ENCODE results near the gene ZNF469.

DNA sequence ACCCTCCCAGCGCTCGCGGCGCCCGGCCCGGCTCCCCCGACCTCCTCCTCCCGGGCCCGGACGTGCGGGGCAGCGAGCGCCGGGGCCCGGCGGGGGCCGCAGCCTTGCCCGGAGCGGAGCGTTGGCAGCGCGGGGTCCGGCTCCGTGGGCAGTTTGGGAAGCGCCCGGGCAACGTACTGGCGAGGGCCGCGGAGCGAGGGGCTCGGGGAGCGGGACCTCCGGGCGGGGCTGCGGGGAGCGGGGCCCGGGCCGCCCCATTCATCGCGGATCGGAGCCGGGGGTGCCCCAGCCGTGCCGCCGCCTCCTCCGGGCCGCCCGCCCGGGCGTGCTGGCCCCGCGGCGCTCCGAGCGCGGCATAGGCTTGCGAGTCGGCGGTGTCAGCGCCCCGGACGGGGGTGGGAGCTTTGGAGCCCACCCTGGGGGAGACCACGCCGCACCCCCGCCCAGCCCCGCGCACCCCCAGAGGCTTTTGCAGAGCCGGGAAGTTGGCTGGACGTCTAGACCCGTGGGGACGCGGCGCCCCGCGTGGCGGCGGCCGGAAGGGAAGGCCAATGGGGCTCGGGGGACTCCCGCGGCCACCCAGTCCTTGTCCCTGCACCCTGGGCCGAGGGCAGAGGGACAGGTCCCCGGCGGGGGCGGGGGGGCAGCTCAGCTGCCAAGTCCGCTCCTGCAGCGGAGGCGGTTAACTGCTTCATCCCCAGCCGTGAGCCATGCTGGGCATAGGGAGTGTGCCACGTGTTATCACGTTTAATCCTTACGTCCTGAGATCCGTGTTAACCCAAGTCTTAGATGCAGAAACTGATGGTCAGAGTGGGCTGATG lies 852 bp downstream of the ZNF469 start:
- TF ChIP-seq, protein P1, sequence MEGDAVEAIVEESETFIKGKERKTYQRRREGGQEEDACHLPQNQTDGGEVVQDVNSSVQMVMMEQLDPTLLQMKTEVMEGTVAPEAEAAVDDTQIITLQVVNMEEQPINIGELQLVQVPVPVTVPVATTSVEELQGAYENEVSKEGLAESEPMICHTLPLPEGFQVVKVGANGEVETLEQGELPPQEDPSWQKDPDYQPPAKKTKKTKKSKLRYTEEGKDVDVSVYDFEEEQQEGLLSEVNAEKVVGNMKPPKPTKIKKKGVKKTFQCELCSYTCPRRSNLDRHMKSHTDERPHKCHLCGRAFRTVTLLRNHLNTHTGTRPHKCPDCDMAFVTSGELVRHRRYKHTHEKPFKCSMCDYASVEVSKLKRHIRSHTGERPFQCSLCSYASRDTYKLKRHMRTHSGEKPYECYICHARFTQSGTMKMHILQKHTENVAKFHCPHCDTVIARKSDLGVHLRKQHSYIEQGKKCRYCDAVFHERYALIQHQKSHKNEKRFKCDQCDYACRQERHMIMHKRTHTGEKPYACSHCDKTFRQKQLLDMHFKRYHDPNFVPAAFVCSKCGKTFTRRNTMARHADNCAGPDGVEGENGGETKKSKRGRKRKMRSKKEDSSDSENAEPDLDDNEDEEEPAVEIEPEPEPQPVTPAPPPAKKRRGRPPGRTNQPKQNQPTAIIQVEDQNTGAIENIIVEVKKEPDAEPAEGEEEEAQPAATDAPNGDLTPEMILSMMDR (IDR thresholded peaks at IDR 0.05; ENCODE audit: poor library complexity, severe bottlenecking) = peak; percentile 57
- TF ChIP-seq EP300 (conservative IDR thresholded peaks at IDR 0.05; ENCODE audit: poor library complexity, severe bottlenecking) (no peak), TAF1 (IDR thresholded peaks at IDR 0.05; ENCODE audit: low read depth) (no peak), POLR2AphosphoS5 (IDR thresholded peaks at IDR 0.05) (no peak), EZH2 (IDR thresholded peaks at IDR 0.05; ENCODE audit: borderline replicate concordance, insufficient read depth, low read length, poor library complexity, severe bottlenecking) (peak; percentile 36)
- TF ChIP-seq, protein P2, sequence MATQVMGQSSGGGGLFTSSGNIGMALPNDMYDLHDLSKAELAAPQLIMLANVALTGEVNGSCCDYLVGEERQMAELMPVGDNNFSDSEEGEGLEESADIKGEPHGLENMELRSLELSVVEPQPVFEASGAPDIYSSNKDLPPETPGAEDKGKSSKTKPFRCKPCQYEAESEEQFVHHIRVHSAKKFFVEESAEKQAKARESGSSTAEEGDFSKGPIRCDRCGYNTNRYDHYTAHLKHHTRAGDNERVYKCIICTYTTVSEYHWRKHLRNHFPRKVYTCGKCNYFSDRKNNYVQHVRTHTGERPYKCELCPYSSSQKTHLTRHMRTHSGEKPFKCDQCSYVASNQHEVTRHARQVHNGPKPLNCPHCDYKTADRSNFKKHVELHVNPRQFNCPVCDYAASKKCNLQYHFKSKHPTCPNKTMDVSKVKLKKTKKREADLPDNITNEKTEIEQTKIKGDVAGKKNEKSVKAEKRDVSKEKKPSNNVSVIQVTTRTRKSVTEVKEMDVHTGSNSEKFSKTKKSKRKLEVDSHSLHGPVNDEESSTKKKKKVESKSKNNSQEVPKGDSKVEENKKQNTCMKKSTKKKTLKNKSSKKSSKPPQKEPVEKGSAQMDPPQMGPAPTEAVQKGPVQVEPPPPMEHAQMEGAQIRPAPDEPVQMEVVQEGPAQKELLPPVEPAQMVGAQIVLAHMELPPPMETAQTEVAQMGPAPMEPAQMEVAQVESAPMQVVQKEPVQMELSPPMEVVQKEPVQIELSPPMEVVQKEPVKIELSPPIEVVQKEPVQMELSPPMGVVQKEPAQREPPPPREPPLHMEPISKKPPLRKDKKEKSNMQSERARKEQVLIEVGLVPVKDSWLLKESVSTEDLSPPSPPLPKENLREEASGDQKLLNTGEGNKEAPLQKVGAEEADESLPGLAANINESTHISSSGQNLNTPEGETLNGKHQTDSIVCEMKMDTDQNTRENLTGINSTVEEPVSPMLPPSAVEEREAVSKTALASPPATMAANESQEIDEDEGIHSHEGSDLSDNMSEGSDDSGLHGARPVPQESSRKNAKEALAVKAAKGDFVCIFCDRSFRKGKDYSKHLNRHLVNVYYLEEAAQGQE (IDR thresholded peaks at IDR 0.05; ENCODE audit: borderline replicate concordance) = no peak

Data from neural cell (in vitro differentiated cells).